C4-2B (cell line): ENCODE results near the gene TMEM260.
"Not testable (repeated sequence)": the region's sequence is repeated elsewhere in the genome, so short reads cannot be mapped to it uniquely, and the experiment has no call there.

Experiments
- H3K27ac ChIP-seq: fragments of 450-650 bp; 2 replicates; pipeline ENCODE4 v1.5.1; 2017
- CTCF ChIP-seq: fragments of 450-650 bp; conservative IDR thresholded peaks from 2 replicates; pipeline ENCODE4 v1.5.1; 2017; ENCODE audit warnings: mild to moderate bottlenecking
- ZFX ChIP-seq: fragments of 450-650 bp; IDR thresholded peaks from 2 replicates; pipeline ENCODE4 v1.6.1; 2017

TMEM260 gene

GRCh38 chr14:56676042-56676441, 96.4 kb downstream of the TMEM260 start:
- H3K27ac ChIP-seq = no peak overlapping the region

DNA sequence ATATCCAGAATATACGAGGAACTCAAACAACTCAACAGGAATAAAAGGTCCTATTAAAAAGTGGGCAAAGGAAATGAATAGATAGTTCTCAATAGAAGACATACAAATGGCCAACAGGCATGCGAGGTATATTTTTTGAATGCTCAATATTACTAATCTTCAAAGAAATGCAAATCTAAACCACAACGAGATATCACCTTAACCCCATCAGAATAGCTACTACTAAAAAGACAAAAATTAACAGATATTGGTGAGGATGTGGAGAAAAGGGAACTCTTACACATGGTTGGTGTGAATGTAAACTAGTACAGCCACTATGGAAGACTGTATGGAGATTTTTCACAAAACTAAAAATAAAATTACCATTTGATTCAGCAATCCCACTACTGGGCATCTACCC, 99.2 kb downstream of the TMEM260 start:
- TF ChIP-seq CTCF = no peak
- no peak for TF ChIP-seq ZFX
- H3K27ac ChIP-seq = no peak overlapping the region

More at GRCh38 chr14:56676042-56676441, 96.4 kb downstream of the TMEM260 start:
- TF ChIP-seq CTCF (no peak), ZFX (no peak)

DNA sequence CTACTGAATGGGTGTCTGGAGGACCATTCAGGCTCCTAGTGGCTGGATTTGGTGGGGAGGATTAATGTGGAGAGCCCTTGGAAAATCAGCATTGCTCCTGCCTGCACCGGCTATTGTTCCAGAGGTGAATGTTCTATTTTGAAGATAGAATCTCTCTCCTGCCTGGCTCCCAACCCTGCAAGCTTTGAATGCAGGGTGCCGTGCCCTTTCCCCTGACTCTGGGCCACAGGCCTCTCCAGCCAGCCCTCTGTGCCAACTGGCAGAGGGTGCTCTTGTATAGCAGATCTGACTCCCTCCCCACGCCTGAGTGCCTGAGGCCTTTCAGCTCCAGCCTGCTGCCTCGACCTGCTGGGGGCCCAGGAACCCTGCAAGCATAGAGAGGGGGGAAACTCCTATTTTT, 106.8 kb downstream of the TMEM260 start:
- TF ChIP-seq ZFX (no peak), CTCF (no peak)
- H3K27ac ChIP-seq = no peak overlapping the region

DNA sequence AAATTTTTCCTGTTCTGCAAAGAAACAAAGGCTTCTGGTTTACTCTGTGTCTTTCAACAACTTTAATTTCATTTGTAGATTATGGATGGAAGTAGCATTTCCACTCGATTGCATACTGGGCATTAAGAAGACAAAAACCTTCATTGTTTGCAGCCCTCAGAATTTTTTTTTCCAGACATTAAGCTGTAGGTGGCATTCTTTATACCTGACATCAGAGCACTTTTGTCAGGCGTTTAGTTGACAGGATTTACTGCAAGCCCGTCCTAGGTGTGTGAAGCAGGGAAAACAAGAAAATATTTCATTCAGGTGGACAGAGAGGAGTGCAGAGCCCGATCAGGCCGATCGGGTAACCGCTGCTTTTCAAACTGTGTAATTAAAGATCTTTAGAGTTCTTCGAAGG, 107.5 kb downstream of the TMEM260 start:
- no peak overlapping the region for H3K27ac ChIP-seq

DNA sequence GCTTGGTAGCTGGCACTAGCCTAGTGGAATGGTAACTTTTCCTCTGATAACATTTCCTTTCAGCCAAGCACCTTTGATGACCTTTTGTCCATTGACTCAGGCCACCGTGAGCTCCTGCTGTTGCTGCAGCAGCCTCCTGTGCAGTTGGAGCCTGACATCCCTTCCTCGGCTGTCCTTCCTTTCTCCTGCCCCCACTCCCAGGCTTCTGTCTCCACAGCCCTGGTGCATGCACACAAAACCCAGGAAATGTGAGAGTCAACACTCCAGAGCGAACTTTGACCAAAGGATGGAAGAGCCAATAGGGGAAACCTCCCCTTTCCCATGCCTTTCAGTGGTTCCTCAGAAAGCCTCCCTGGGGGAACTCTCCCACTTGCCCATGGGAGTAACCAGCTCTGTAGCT, 115.0 kb downstream of the TMEM260 start:
- TF ChIP-seq CTCF (no peak), ZFX (no peak)
- H3K27ac ChIP-seq = no peak overlapping the region

More for the DNA sequence above, 107.5 kb downstream of the TMEM260 start:
- TF ChIP-seq ZFX (no peak), CTCF (no peak)

DNA sequence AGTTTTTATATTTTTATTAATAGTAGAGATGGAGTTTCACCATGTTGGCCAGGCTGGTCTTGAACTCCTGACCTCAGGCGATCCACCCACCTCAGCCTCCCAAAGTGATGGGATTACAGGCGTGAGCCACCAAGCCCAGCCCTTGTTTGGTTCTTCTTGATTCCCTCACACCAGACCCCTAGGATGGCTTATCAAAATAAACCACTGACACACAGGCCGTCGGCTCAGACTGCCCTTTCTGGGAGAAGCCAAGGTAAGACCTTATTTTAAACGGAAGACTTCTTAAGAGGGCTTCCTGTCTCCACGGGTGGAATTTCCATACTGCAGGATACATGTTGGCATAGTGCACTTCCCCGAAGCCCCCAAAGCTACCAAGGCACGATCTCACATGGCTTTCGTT, 115.6 kb downstream of the TMEM260 start:
- not testable (repeated sequence) for H3K27ac ChIP-seq
